Fibroblast of lung (primary cell): Measurements from ENCODE around the gene PLOD3. TPM values are rescaled to one million over a fixed set of nuclear protein-coding genes. Genes with fewer than 3 reads are reported as not detected.
A peak's percentile ranks its signal among the peaks of the same experiment; 100 is the strongest.

Experiments
- DNase-seq, 2 donors: peaks; one replicate each; pipeline versions ENCODE4 v3.0.0 to v3.0.0-alpha.2; 2010; ENCODE audit warnings: low read depth in 2 of 2
- H2AFZ ChIP-seq: 2 replicates; pipeline ENCODE4 v1.5.1; 2012; ENCODE audit warnings: low read length, control low read depth, inconsistent platforms
- H3K27ac ChIP-seq: 2 replicates; pipeline ENCODE4 v1.5.1; 2011; ENCODE audit warnings: low read length, control low read depth; ENCODE audit not compliant: insufficient read depth
- H3K27me3 ChIP-seq: 2 replicates; pipeline ENCODE4 v1.5.1; 2011; ENCODE audit warnings: mild to moderate bottlenecking, low read length; ENCODE audit not compliant: control insufficient read depth, insufficient read depth
- H3K36me3 ChIP-seq: 2 replicates; pipeline ENCODE4 v1.5.1; 2011; ENCODE audit warnings: low read length; ENCODE audit not compliant: control insufficient read depth, insufficient read depth
- H3K4me1 ChIP-seq: 2 replicates; pipeline ENCODE4 v1.5.1; 2011; ENCODE audit warnings: low read length; ENCODE audit not compliant: control insufficient read depth, insufficient read depth; ENCODE audit errors: extremely low read depth
- H3K4me2 ChIP-seq: 2 replicates; pipeline ENCODE4 v1.5.1; 2011; ENCODE audit warnings: low read length, control low read depth; ENCODE audit not compliant: insufficient read depth; ENCODE audit errors: extremely low read depth
- H3K4me3 ChIP-seq, 4 experiments: fragments of 200-600 bp in 1 of 4; sonication (generic) in 1 of 4; replicated peaks in 1 of 4; 2 replicates each; pipeline ENCODE4 v1.5.1; 2011 to 2016; ENCODE audit warnings: low read length in 4 of 4, low read depth in 3 of 4, mild to moderate bottlenecking in 3 of 4, control low read depth in 2 of 4, inconsistent platforms in 1 of 4, mixed read lengths in 1 of 4; ENCODE audit not compliant: insufficient read depth in 1 of 4; ENCODE audit errors: control extremely low read depth in 1 of 4
- H3K79me2 ChIP-seq: 2 replicates; pipeline ENCODE4 v1.5.1; 2012; ENCODE audit warnings: mild to moderate bottlenecking, low read length, inconsistent platforms; ENCODE audit not compliant: control insufficient read depth, insufficient read depth
- H3K9ac ChIP-seq: 2 replicates; pipeline ENCODE4 v1.5.1; 2011; ENCODE audit warnings: mild to moderate bottlenecking, low read length, control low read depth; ENCODE audit not compliant: insufficient read depth
- H3K9me3 ChIP-seq: 2 replicates; pipeline ENCODE4 v1.5.1; 2012; ENCODE audit warnings: low read depth, low read length; ENCODE audit not compliant: control insufficient read depth, insufficient read depth
- H4K20me1 ChIP-seq: 2 replicates; pipeline ENCODE4 v1.5.1; 2011; ENCODE audit warnings: low read length; ENCODE audit not compliant: control insufficient read depth, insufficient read depth; ENCODE audit errors: extremely low read depth
- CTCF ChIP-seq, 2 donors: IDR thresholded peaks in 1 of 2; conservative IDR thresholded peaks in 1 of 2; 1 replicate in 1 of 2; 2 replicates in 1 of 2; pipeline ENCODE4 v1.5.1; 2011 to 2012; ENCODE audit warnings: low read length in 2 of 2, control low read depth in 1 of 2, inconsistent platforms in 1 of 2, low read depth in 1 of 2, mild to moderate bottlenecking in 1 of 2
- EZH2 ChIP-seq: IDR thresholded peaks from 2 replicates; pipeline ENCODE4 v1.5.1; 2012; ENCODE audit warnings: low read length, control low read depth, mild to moderate bottlenecking; ENCODE audit errors: missing control alignments
- polyA plus RNA-seq, 2 donors: library from polyadenylated mRNA; depleted of rRNA in 1 of 2; stranded (reverse) in 1 of 2; unstranded in 1 of 2; fragments of >200 nt; gene quantifications; 2 replicates each; pipeline ENCODE4 v1.2.1, GENCODE V29; 2011 to 2012; ENCODE audit warnings: missing spikeins in 1 of 2
- total RNA-seq: library from RNA; depleted of rRNA; stranded (reverse); fragments of >200 nt; gene quantifications from 2 replicates; pipeline ENCODE4 v1.2.1, GENCODE V29; 2014

Gene PLOD3
- total and polyA plus RNA-seq, 2 donors (not counting 1 experiment from before 2014, with no cell fraction given): 86.0 to 89.0 TPM

- H3K4me3 ChIP-seq: peak within 1 kb of the TSS; percentile 78 to 92 (median 86)
- H4K20me1 ChIP-seq: no peaks in the 10 kb centered on the region
- peak within 1 kb of the TSS; percentile 71 for H3K9ac ChIP-seq
- peak within 1 kb of the TSS; percentile 88 for H3K4me2 ChIP-seq
- H3K79me2 ChIP-seq: peaks cover 24% of the 10 kb centered on the region
- peak within 1 kb of the TSS; percentile 85 for H3K27ac ChIP-seq
- TF ChIP-seq CTCF (conservative IDR thresholded peaks at IDR 0.05 in 1 of 2, IDR thresholded peaks at IDR 0.05 in 1 of 2; ENCODE audit: low read depth in 1 of 2, low read length in 2 of 2) (peak; percentile 76 to 81), EZH2 (no peak)
- peak; percentile 87 to 88 for DNase-seq
- peaks cover 4% of the 10 kb centered on the region for H3K4me1 ChIP-seq
- H3K27me3 ChIP-seq: no peaks in the 10 kb centered on the region
- no peaks in the 10 kb centered on the region for H3K9me3 ChIP-seq
- peak within 1 kb of the TSS; percentile 93 for H2AFZ ChIP-seq
- peaks cover 5% of the 10 kb centered on the region for H3K36me3 ChIP-seq
Measured at GRCh38 chr7:101244375-101245146, 27.2 kb upstream of the PLOD3 start, which contains the start of gene FIS1. Gene FIS1, minus strand, starts transcription at chr7:101245081. Its CDS starts 77 bp downstream, at chr7:101245004.

- DNase-seq: peak; percentile 27 to 39
- Histone ChIP-seq H3K36me3 (peaks cover 10% of the 10 kb centered on the region), H3K79me2 (peaks cover 24% of the 10 kb centered on the region), H3K4me3 (peak overlapping the region; percentile 78 to 92 (median 86)), H4K20me1 (no peaks in the 10 kb centered on the region), H3K27me3 (no peaks in the 10 kb centered on the region), H3K4me1 (peaks cover 4% of the 10 kb centered on the region), H3K27ac (peak overlapping the region; percentile 85), H3K9me3 (no peaks in the 10 kb centered on the region), H3K9ac (peak overlapping the region; percentile 37), H3K4me2 (peak overlapping the region; percentile 88), H2AFZ (peak overlapping the region; percentile 21)
- TF ChIP-seq CTCF (conservative IDR thresholded peaks at IDR 0.05 in 1 of 2, IDR thresholded peaks at IDR 0.05 in 1 of 2; ENCODE audit: low read depth in 1 of 2, low read length in 2 of 2) (no peak), EZH2 (no peak)
Measured at GRCh38 chr7:101243646-101244374, 26.4 kb upstream of the PLOD3 start.
